Dermis blood vessel endothelial cell (primary cell): ENCODE measurements around the gene KRT79. TPM values are rescaled to one million over a fixed set of nuclear protein-coding genes. Genes with fewer than 3 reads are reported as not detected.
A peak's percentile ranks its signal among the peaks of the same experiment; 100 is the strongest.
"Not testable (repeated sequence)": the region's sequence is repeated elsewhere in the genome, so short reads cannot be mapped to it uniquely, and the experiment has no call there.

Experiments
- DNase-seq: peaks from one replicate; pipeline ENCODE4 v3.0.0; 2010
- total RNA-seq: library from RNA; depleted of rRNA; stranded (reverse); fragments of >200 nt; gene quantifications from 2 replicates; pipeline ENCODE4 v1.2.3, GENCODE V29; 2014

KRT79 gene
- total RNA-seq, result not detected in 2 replicates

GRCh38 chr12:52833922-52834726 is at the start of gene KRT79:
KRT79 (minus strand) TSS chr12:52834311; CDS start chr12:52834260, 51 bp downstream.
- DNase-seq, result no peak

GRCh38 chr12:52880499-52880898 is 46.4 kb upstream of the KRT79 start:
- not testable (repeated sequence) for DNase-seq

- peak; percentile 92 for DNase-seq
Measured at GRCh38 chr12:52879394-52880351, 45.6 kb upstream of the KRT79 start.

GRCh38 chr12:52878507-52879393 is 44.6 kb upstream of the KRT79 start:
- DNase-seq, result no peak

- no peak for DNase-seq
Measured at GRCh38 chr12:52877242-52877641, 43.1 kb upstream of the KRT79 start.

- DNase-seq, result no peak
Measured at GRCh38 chr12:52876372-52876771, 42.3 kb upstream of the KRT79 start.

GRCh38 chr12:52874573-52875435 is 40.7 kb upstream of the KRT79 start:
- DNase-seq, result no peak

GRCh38 chr12:52873832-52874572 is 39.9 kb upstream of the KRT79 start:
- DNase-seq, result peak; percentile 76

- DNase-seq, result no peak
Measured at GRCh38 chr12:52873513-52873831, 39.4 kb upstream of the KRT79 start.

- DNase-seq, result no peak
Measured at GRCh38 chr12:52872644-52873389, 38.7 kb upstream of the KRT79 start.

- DNase-seq, result no peak
Measured at GRCh38 chr12:52871291-52872039, 37.4 kb upstream of the KRT79 start.

- DNase-seq, result peak; percentile 69
Measured at GRCh38 chr12:52870361-52871290, 36.5 kb upstream of the KRT79 start.

- peak; percentile 61 for DNase-seq
Measured at GRCh38 chr12:52867642-52868041, 33.5 kb upstream of the KRT79 start.

- no peak for DNase-seq
Measured at GRCh38 chr12:52867152-52867551, 33.0 kb upstream of the KRT79 start.

GRCh38 chr12:52865090-52865944 is 31.2 kb upstream of the KRT79 start:
- DNase-seq, result peak; percentile 86

- DNase-seq, result no peak
Measured at GRCh38 chr12:52862023-52862422, 27.9 kb upstream of the KRT79 start.

- no peak for DNase-seq
Measured at GRCh38 chr12:52861511-52861910, 27.4 kb upstream of the KRT79 start.
